ENCODE results near the gene OCA2. TPM values are rescaled to one million over a fixed set of nuclear protein-coding genes. Genes with fewer than 3 reads are reported as not detected.

Gene OCA2
- total and polyA plus RNA-seq, 2 experiments from 2014 or later: not detected

DNA sequence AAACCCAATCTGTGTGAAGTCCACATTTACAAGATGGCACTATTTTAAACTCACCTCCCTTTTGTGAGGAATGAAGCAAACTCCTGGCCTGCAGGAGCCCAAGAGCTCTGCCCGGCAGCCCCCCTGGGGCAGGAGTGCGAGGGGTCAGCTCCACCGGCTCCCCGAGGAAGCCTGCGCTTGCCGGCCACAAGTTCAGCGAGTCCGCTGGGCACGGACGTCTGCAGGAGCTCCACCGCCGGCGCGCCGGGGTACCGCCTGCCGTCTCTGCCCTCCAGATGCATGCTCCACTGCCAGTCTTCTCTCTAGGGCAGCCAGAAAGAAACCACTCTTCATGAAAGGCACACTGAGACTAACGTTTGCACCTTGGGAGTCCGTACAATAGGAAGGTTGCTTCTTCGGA is 17.5 kb downstream of the OCA2 start:
- Histone ChIP-seq H3K27me3 (replicated peaks; ENCODE audit: insufficient read depth) (0 out of 2 replicates have a peak, but pooled peaks cover 6% of the 10 kb centered on the region), H3K9me3 (ENCODE audit: low read depth) (no peaks in the 10 kb centered on the region), H2AFZ (no peak overlapping the region), H3K9me2 (ENCODE audit: insufficient read depth) (no peaks in the 10 kb centered on the region), H4K20me1 (ENCODE audit: insufficient read depth) (no peaks in the 10 kb centered on the region), H3F3A (ENCODE audit: insufficient read depth) (no peaks in the 10 kb centered on the region), H3K4me2 (ENCODE audit: unreplicated experiment) (no peak overlapping the region), H3K4me1 (ENCODE audit: insufficient read depth) (no peaks in the 10 kb centered on the region), H3K36me3 (ENCODE audit: low read depth) (no peaks in the 10 kb centered on the region), H3K27ac (no peak overlapping the region), H3K9ac (no peak overlapping the region), H3K4me3 (no peak overlapping the region), H3K79me2 (ENCODE audit: insufficient read depth) (no peaks in the 10 kb centered on the region)
- in situ Hi-C loops (cut with MboI): no loop called here
- DNase-seq: no peak
- TF ChIP-seq EZH2phosphoT487 (IDR thresholded peaks at IDR 0.05; ENCODE audit: insufficient read depth, low read depth) (no peak), EZH2 (IDR thresholded peaks at IDR 0.05; ENCODE audit: insufficient read depth, poor library complexity, severe bottlenecking) (no peak)
- 83 to 84% methylated on average over 16 to 20 of the region's 20 CpGs for WGBS, 2 experiments (ENCODE audit: low coverage in 1 of 2, low lambda C conversion rate in 2 of 2, missing lambda C conversion rate in 2 of 2)

DNA sequence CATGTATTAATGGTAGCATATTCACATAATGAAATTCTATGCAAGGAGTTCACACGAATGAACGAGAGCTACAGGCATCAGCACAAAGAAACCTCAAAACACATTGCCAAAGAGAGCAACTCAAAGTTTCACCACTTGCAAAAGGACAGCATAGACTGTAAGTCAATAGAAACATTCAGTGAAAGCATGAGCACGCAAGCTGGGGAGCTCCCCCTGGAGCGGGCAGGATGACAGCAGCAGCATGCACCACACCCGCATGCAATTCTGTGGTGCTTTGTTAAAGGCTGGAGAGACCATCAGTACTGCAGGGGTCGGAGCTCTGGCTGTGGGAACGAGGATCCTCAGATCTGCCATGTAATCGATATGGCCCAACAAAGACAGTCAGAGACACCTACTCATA is 18.7 kb downstream of the OCA2 start:
- Histone ChIP-seq H3F3A (ENCODE audit: insufficient read depth) (no peaks in the 10 kb centered on the region), H3K79me2 (ENCODE audit: insufficient read depth) (no peaks in the 10 kb centered on the region), H3K36me3 (ENCODE audit: low read depth) (no peaks in the 10 kb centered on the region), H3K9me3 (ENCODE audit: low read depth) (no peaks in the 10 kb centered on the region), H2AFZ (no peak overlapping the region), H4K20me1 (ENCODE audit: insufficient read depth) (no peaks in the 10 kb centered on the region), H3K4me3 (no peak overlapping the region), H3K9me2 (ENCODE audit: insufficient read depth) (no peaks in the 10 kb centered on the region), H3K9ac (no peak overlapping the region), H3K4me2 (ENCODE audit: unreplicated experiment) (no peak overlapping the region), H3K27me3 (replicated peaks; ENCODE audit: insufficient read depth) (0 out of 2 replicates have a peak, but pooled peaks cover 6% of the 10 kb centered on the region), H3K4me1 (ENCODE audit: insufficient read depth) (no peaks in the 10 kb centered on the region), H3K27ac (no peak overlapping the region)
- in situ Hi-C loops (cut with MboI): no loop called here
- no peak for DNase-seq
- TF ChIP-seq EZH2phosphoT487 (IDR thresholded peaks at IDR 0.05; ENCODE audit: insufficient read depth, low read depth): no peak
- no peak for TF ChIP-seq EZH2 (IDR thresholded peaks at IDR 0.05; ENCODE audit: insufficient read depth, poor library complexity, severe bottlenecking)
- WGBS, 2 experiments (ENCODE audit: low coverage in 1 of 2, low lambda C conversion rate in 2 of 2, missing lambda C conversion rate in 2 of 2): 2 to 3% methylated on average over 8 of the region's 8 CpGs

DNA sequence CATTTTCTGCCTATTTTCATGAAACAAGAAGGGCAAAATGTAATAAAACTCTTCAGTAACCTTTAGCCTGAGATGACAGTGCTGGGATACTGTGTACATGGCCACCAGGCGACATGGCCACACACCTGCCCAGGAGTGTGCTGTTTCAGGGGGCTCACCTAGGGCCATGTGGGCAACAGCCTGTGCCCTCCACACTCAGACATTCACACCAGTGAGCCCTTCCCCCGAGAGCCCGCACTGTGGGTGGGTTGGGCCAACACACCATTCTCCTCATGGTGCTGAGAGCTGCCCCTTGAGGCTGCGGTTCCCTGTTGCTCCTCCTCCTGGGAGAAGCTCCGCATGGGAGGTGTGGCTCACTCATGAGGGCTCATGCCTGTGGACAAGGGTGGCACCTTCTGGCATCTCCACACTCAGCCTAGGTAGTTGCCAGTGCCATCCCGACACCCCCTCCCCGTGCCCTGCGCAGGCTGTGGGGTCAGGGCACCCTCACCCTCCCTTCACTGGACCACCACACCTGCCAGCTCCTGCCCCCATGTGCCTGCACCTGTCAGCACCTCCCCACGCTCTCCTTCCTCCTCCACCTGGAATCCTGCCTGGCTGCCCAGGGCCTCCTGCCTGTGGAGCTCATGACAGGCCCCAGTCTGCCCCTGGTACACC is 19.7 kb downstream of the OCA2 start:
- H2AFZ ChIP-seq: no peak overlapping the region
- in situ Hi-C loops (cut with MboI): no loop called here
- H3K4me2 ChIP-seq (ENCODE audit: unreplicated experiment): no peak overlapping the region
- WGBS, 2 experiments (ENCODE audit: low coverage in 1 of 2, low lambda C conversion rate in 2 of 2, missing lambda C conversion rate in 2 of 2): 62 to 71% methylated on average over 9 of the region's 9 CpGs
- 0 out of 2 replicates have a peak, but pooled peaks cover 6% of the 10 kb centered on the region for H3K27me3 ChIP-seq (replicated peaks; ENCODE audit: insufficient read depth)
- no peaks in the 10 kb centered on the region for H3F3A ChIP-seq (ENCODE audit: insufficient read depth)
- no peaks in the 10 kb centered on the region for H3K36me3 ChIP-seq (ENCODE audit: low read depth)
- H3K79me2 ChIP-seq (ENCODE audit: insufficient read depth): no peaks in the 10 kb centered on the region
- TF ChIP-seq EZH2phosphoT487 (IDR thresholded peaks at IDR 0.05; ENCODE audit: insufficient read depth, low read depth) (no peak), EZH2 (IDR thresholded peaks at IDR 0.05; ENCODE audit: insufficient read depth, poor library complexity, severe bottlenecking) (no peak)
- H3K4me3 ChIP-seq: no peak overlapping the region
- no peaks in the 10 kb centered on the region for H3K9me2 ChIP-seq (ENCODE audit: insufficient read depth)
- no peak for DNase-seq
- no peaks in the 10 kb centered on the region for H4K20me1 ChIP-seq (ENCODE audit: insufficient read depth)
- H3K9me3 ChIP-seq (ENCODE audit: low read depth): no peaks in the 10 kb centered on the region
- no peaks in the 10 kb centered on the region for H3K4me1 ChIP-seq (ENCODE audit: insufficient read depth)
- no peak overlapping the region for H3K9ac ChIP-seq
- no peak overlapping the region for H3K27ac ChIP-seq

DNA sequence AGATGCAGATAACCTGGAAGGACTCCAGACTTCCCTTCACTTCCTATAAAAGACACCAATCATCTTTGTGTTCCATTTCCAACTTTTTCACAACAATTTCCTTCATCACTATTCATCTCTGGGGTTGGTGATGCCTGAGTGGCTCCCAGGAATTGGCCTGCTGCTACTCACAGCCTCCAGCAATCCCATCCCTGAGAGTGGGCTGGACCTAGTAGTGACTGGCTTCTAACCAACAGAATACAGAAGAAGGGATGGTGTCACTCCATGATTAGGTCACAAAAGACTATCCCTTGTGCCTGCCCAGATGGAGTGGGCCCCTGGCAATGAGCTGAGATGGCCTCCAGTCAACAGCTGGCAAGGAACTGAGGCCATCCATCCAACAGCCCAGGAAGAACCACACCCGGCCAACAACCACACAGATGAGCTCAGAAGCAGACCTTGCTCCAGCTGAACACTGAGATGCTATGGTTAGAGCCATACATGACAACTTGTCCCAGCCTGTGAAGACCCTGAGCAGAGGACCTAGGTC is 20.9 kb downstream of the OCA2 start:
- Histone ChIP-seq H3K27ac (no peak overlapping the region), H3F3A (ENCODE audit: insufficient read depth) (no peaks in the 10 kb centered on the region), H3K79me2 (ENCODE audit: insufficient read depth) (no peaks in the 10 kb centered on the region), H3K4me1 (ENCODE audit: insufficient read depth) (no peaks in the 10 kb centered on the region), H3K9me2 (ENCODE audit: insufficient read depth) (no peaks in the 10 kb centered on the region), H3K4me3 (no peak overlapping the region), H2AFZ (no peak overlapping the region), H4K20me1 (ENCODE audit: insufficient read depth) (no peaks in the 10 kb centered on the region), H3K4me2 (ENCODE audit: unreplicated experiment) (no peak overlapping the region), H3K36me3 (ENCODE audit: low read depth) (no peaks in the 10 kb centered on the region), H3K27me3 (replicated peaks; ENCODE audit: insufficient read depth) (0 out of 2 replicates have a peak, but pooled peaks cover 6% of the 10 kb centered on the region), H3K9me3 (ENCODE audit: low read depth) (no peaks in the 10 kb centered on the region), H3K9ac (no peak overlapping the region)
- no peak for DNase-seq
- TF ChIP-seq EZH2phosphoT487 (IDR thresholded peaks at IDR 0.05; ENCODE audit: insufficient read depth, low read depth) (no peak), EZH2 (IDR thresholded peaks at IDR 0.05; ENCODE audit: insufficient read depth, poor library complexity, severe bottlenecking) (no peak)
- WGBS, 2 experiments (ENCODE audit: low coverage in 1 of 2, low lambda C conversion rate in 2 of 2, missing lambda C conversion rate in 2 of 2): 0 to 15% methylated on average over 1 of the region's 1 CpG
- in situ Hi-C loops (cut with MboI): no loop called here

All from GM23248 (cell line).